Erythroblast (primary cell): ENCODE measurements around the gene TMEM43.

ENCODE experiments used
- DNase-seq, 2 experiments: peaks; one replicate each; lab custom pipeline; 2025; lab: John Stamatoyannopoulos, UW
- GATA1 ChIP-seq: IDR thresholded peaks from 2 replicates; pipeline ENCODE4 v1.6.1; 2011; ENCODE audit warnings: low read depth, mild to moderate bottlenecking, control low read depth, low read length, moderate library complexity
- POLR2A ChIP-seq: IDR thresholded peaks from 2 replicates; pipeline ENCODE4 v1.6.1; 2011; ENCODE audit warnings: mild to moderate bottlenecking, low read length

The TMEM43 gene

GRCh38 chr3:14177580-14178246 is 52.9 kb downstream of the TMEM43 start:
- TF ChIP-seq POLR2A: no peak
- TF ChIP-seq GATA1: no peak
- no peak for DNase-seq

GRCh38 chr3:14178247-14179113 is 53.6 kb downstream of the TMEM43 start, which contains the start of the genes LSM3 and XPC:
TSS of gene LSM3 (plus strand) at chr3:14178817. CDS start at chr3:14178861, 44 bp downstream.
TSS of gene XPC (minus strand) at chr3:14178601. CDS start at chr3:14178568, 33 bp downstream.
- DNase-seq: peak; percentile 98 to 99
- TF ChIP-seq GATA1 (no peak), POLR2A (peak; percentile 98)

GRCh38 chr3:14179114-14179465 is 54.2 kb downstream of the TMEM43 start:
- DNase-seq: peak; percentile 46 to 68
- TF ChIP-seq GATA1: no peak
- TF ChIP-seq POLR2A: no peak

- TF ChIP-seq POLR2A (no peak), GATA1 (no peak)
- no peak for DNase-seq
These were observed 54.9 kb downstream of the TMEM43 start for GRCh38 chr3:14179795-14180194.

- TF ChIP-seq POLR2A (no peak), GATA1 (no peak)
- DNase-seq: no peak
These were observed 56.4 kb downstream of the TMEM43 start for GRCh38 chr3:14181253-14181652.

- no peak for DNase-seq
- TF ChIP-seq POLR2A (no peak), GATA1 (no peak)
These were observed 58.2 kb downstream of the TMEM43 start for GRCh38 chr3:14183015-14183577.

GRCh38 chr3:14186854-14187458 is 62.1 kb downstream of the TMEM43 start:
- no peak for DNase-seq
- no peak for TF ChIP-seq POLR2A
- TF ChIP-seq GATA1: no peak

GRCh38 chr3:14188041-14188754 is 63.3 kb downstream of the TMEM43 start:
- no peak for DNase-seq
- no peak for TF ChIP-seq GATA1
- no peak for TF ChIP-seq POLR2A
